GM19239 (cell line): ENCODE data around the gene ZNF644.

ENCODE experiments used
- DNase-seq: peaks from one replicate; pipeline ENCODE4 v3.0.0; 2011; ENCODE audit warnings: low spot score; ENCODE audit not compliant: insufficient read length
- FAIRE-seq: peaks from 2 replicates; lab custom pipeline; 2011; peaks lifted over from hg19 to GRCh38; lab: Jason Lieb, UNC

The ZNF644 gene

DNA sequence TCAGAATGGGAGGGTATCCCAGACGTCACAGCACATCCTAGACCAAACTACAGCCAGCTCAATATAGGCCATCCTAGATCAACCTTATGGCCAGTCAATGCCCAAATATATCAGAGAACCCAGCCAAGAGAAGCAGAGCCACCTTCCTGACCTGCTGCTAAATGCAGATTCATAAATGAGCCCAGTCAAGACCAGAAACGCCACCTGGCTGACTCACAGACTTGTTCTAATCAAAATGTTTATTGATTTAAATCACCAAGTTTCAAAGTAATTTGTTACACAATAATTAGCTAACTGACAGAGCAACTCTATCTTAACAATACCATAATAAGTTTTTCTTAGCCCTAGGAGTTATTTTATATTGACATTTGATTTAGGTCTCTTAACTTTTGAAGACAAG lies 28.6 kb downstream of the ZNF644 start:
- DNase-seq = no peak
- no peak for FAIRE-seq

- FAIRE-seq = no peak
- DNase-seq = no peak
These were observed 31.1 kb downstream of the ZNF644 start for GRCh38 chr1:90990779-90991178.

GRCh38 chr1:90989990-90990389 lies 31.8 kb downstream of the ZNF644 start:
- peak; percentile 42 for FAIRE-seq
- DNase-seq = no peak

GRCh38 chr1:90989302-90989701 lies 32.5 kb downstream of the ZNF644 start:
- DNase-seq (no peak), FAIRE-seq (no peak)

DNA sequence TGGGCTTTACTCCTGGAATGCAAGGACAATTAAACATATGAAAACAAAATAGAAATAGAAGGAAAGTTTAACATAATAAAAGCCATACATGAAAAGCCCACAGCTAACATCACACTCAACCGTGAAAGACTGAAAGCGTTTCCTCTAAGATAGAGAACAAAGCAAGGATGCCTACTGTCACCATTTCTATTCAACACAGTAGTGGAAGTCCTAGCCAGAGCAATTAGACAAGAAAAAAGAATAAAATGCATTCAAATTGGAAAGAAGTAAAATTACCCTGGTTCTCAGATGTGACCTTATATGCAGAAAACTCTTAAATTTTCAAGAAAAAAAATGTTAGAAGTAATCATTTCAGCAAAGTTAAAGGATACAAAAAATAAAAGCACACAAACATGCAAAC lies 34.0 kb downstream of the ZNF644 start:
- DNase-seq = no peak
- no peak for FAIRE-seq

DNA sequence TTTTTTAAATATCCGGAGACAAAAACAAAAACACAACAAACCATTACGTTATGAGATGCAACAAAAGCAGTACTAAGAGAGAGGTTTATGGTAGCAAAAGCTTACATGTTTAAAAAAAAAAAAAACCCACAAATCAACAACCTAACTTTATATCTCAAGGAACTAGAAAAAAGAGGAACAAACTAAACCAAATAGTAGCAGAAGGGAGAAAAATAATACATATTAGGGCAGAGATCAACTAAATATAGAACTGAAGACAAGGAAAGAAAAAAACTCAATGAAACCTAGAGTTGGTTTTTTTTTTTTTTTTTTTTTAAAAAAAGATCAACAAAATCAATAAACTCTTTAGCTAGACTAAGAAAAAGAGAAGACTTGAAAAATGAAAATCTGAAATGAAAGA lies 34.9 kb downstream of the ZNF644 start:
- DNase-seq = no peak
- FAIRE-seq = no peak

DNA sequence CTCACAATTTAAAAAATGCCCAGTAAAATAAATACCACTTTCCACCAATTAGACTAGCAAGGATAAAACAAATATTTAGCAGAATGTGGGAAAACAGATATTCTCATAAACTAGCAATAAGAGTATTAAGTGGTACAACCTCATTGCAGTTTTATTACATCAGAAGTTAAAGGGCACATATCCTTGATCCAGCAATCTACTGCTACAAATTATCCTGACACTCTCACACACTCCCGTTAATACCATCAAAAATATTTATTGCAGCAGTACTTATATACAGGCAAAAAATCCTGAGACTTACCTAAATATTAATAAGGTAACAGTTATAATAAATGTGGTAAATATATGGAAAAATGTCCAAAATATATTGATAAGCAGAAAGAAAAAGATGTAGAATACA lies 44.3 kb downstream of the ZNF644 start:
- DNase-seq = no peak
- no peak for FAIRE-seq

DNA sequence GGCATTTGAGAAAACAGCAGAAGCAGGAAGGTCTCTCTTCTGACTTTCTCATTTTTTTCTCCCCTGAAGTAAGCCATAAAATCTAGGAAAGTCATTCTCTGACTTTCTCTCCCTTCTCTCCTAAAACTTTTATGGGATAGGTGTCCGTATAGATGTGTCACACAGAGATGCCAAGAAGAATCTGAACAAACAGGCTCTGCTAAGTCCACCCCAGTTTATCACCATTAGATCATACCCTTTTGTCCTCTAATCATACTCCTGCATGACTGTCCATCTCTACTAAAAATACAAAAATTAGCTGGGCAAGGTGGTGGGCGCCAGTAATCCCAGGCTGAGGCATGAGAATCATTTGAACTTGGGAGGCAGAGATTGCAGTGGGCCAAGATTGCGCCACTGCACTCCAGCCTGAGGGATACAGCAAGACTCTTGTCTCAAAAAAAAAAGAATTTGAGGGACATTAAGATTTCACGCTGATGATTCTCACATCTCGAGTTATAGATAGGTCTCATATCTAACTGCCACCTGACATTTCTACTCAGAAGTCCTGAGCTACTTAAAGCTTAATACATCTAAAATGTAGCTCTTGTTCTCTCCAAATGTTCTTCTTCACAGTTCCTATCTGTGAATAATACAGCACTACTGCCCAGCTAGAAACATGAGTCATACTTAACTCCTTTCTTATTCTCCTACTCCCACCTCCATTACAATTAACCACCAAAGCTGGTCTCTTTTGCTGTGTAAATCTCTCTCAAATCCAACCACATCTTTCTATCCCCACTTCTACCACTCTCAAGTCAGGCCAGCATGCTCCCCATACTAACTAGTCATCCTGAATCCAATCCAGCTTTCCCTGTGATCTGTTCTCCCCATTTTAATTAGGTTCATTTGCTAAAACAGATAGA lies 47.7 kb downstream of the ZNF644 start:
- FAIRE-seq = no peak
- DNase-seq = no peak

DNA sequence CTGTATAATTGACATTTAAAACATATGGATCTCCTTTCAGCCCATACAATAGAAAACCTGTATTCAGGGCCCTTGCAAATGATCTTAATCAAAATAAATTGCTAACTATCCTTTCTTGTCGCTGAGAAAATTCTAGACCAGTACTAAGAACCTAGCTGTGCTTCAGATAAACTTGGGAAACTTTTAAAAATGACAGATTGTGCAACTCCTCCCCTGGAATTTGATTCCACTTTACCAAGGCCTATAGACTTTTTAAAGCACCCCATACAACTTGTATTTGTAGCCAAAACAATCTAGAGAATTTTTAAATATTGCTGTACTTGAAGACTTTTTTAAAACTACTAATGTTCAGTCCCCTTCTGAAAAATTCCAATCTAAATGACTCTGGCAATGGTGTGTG lies 51.6 kb downstream of the ZNF644 start:
- DNase-seq = no peak
- FAIRE-seq = no peak

DNA sequence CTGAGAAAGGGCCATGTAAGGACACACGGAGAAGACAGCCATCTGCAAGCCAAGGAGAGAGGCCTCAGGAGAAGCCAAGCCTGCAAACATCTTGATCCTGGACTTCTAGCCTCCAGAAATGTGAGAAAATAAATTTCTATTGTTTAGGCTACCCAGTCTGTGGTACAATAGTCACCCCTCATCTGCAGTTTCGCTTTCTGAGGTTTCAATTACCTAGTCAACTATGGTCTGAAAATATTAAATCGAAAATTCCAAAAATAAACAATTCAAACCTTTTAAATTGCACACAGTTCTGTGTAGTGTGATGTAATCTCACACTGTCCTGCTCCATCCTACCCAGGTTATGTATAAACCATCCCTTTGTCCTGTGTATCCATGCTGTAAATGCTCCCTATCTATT lies 52.6 kb downstream of the ZNF644 start:
- FAIRE-seq (no peak), DNase-seq (no peak)

DNA sequence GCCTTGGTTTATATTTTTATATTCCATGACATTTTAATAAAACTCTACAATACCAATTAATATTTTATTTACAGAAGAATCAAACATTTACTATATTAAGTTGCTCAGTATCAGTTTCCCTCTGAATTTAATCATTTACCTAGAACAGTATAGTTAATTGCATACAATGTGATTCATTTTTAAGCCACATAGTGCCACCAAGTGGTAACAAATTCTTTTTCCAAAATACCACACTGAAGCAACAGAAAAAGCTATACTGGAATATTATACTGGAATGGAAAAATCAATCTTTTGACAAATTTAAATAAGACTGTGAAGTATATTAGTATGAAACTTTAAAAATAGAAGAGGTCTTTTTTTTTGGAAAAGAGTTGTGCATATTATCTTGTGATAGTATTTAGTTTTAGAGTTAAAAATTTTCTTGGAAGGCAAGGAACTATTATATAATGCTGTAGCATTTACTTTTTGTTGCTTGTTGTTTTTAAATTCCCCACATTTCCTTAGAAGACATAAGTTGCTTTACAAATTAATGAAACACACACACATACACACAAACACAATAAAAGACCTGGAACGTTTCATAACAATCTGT lies 57.3 kb downstream of the ZNF644 start:
- FAIRE-seq (no peak), DNase-seq (no peak)

DNA sequence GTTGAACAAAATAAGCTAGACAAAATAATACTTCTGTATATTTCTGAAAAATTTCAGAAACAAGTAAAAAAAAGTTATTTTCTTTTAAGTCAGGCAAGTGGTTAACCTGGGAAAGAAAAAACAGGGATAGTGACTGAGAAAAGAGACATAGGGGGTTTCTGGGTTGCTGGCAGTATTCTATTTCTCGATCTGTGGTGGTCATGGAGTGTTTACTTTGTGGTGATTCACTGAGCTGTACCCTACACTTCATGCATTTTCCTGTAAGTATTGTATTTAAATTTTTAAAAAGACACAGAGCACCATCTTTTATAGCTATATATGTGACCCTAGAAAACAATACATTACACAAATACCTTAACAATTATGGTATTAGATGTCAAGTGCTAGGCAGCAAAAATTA lies 58.2 kb downstream of the ZNF644 start:
- FAIRE-seq = no peak
- DNase-seq = no peak

DNA sequence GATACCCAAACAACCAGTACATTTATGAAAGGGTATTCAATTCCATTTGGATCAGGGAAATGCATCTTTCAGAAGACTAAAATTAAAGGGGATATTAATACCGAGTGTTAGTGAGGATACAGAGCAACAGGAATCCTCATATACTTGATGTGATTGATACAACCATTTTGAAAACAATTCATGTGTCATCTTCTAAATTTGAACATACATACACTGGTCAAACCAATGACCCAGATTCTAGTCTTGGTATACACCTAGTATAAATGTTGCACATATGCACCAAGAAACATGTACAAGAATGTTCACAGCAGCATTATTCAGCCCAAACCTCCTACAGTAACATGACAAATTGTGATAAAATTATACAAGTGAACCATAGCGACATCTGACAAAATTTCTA lies 58.6 kb downstream of the ZNF644 start:
- no peak for DNase-seq
- no peak for FAIRE-seq

- FAIRE-seq = no peak
- DNase-seq = no peak
These were observed 62.3 kb downstream of the ZNF644 start for GRCh38 chr1:90959352-90960206.

DNA sequence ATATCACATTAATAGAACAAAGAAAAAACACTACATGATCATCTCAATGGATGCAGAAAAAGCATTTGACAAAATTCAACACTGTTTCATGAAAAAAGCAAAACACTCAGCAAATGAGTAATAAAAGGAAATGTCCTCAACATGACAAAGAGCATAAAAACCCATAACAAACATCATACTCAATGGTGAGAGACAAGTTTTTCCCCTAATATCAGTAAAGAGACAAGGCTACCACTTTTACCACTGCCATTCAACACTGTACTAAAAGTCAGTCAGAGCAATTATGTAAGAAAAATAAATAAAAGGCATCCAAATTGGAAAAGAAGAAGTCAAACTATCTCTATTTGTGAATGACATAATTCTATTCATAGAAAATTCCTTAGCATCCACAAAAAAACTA lies 64.3 kb downstream of the ZNF644 start:
- FAIRE-seq (no peak), DNase-seq (no peak)

- FAIRE-seq = no peak
- no peak for DNase-seq
These were observed 66.1 kb downstream of the ZNF644 start for GRCh38 chr1:90955769-90956168.

DNA sequence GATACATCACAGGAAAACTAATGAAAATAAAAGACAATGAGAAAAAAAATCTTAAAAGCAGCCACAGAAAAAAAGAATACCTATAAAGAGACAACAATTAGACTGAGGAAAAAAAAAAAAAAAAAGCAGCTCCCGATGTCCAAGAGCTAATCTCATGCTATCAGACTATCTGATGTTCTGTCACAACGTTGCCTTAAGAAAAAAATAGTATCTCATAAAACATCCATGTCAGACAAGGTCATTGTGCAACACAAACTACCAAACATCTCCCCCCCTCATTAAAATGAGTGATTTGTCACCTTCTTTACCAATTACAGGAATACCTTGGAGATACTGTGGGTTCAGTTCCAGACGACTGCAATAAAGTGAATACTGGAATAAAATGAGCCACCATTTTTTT lies 68.9 kb downstream of the ZNF644 start:
- FAIRE-seq (no peak), DNase-seq (no peak)

DNA sequence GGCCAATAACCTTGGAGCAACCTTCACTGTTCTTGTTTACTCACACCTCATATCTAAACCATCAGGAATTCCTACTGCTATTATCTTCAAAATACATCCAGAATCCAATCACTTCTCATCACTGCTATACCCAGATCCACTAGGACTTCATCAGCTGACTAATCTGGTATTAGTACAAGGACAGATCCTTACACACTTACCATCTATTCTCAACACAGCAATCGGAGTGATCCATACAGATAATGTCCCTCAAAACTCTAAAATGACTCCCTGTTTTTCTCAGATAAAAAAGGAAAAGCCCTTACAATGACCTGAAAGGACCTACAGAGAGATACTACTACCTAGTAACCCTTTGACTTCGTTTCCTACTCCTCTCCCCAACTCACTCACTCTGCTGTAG lies 70.8 kb downstream of the ZNF644 start:
- no peak for FAIRE-seq
- DNase-seq = no peak

GRCh38 chr1:90948301-90948700 lies 73.5 kb downstream of the ZNF644 start:
- FAIRE-seq (no peak), DNase-seq (no peak)

DNA sequence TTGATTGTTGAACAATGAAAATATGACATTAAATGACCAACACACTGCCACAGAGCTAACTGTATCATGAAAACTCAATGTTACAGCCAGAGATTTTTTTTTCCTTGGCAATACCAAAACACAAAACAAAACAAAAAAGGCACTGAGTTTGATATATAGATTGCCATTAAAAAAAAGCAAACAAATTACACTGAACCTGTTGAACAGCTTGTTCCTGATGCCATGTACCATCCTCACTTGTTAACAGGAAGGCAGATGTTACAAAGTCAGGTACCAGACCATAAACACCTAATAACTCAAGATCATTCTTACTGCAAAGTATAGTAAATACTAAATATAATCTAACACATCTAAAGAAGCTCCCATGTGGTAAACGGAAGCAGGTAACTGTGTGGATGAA lies 75.2 kb downstream of the ZNF644 start:
- FAIRE-seq (no peak), DNase-seq (no peak)

DNA sequence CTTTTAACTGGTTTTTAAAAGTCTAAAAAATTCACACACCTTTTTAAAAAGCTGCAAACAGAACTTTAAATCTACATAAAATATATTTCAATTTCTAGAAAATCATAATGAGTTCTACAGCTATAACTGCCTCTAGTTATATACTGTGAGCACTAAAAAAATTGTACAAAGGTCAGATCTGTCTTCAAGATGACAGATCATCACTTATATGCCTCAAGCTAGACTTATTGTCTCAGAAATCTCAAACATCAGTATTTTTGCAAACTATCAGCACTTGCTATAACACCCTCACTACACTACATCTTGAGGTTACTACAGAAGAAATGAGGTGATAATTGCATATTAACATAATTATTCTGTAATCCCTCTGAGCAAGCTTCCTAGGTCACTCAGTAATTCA lies 76.5 kb downstream of the ZNF644 start:
- no peak for FAIRE-seq
- no peak for DNase-seq
